Astrocyte of the cerebellum (primary cell): ENCODE measurements around the gene PDZD8.

Experiments
- DNase-seq: peaks from one replicate; pipeline ENCODE4 v3.0.0-alpha.2; 2011; ENCODE audit warnings: low read depth
- H3K4me3 ChIP-seq: 2 replicates; pipeline ENCODE4 v1.5.1; 2011; ENCODE audit warnings: mild to moderate bottlenecking, low read depth, low read length, moderate library complexity
- in situ Hi-C: cut with HindIII; loops from 2 replicates; pipeline ENCODE4 v1.10.0; 2017; ENCODE audit warnings: low sequenced_read_pairs
- TF ChIP-seq, protein P1 (sequence below): IDR thresholded peaks from 2 replicates; pipeline ENCODE4 v1.5.1; 2012; ENCODE audit warnings: low read length, low read depth, moderate library complexity, mild to moderate bottlenecking; ENCODE audit errors: missing control alignments

Gene PDZD8

DNA sequence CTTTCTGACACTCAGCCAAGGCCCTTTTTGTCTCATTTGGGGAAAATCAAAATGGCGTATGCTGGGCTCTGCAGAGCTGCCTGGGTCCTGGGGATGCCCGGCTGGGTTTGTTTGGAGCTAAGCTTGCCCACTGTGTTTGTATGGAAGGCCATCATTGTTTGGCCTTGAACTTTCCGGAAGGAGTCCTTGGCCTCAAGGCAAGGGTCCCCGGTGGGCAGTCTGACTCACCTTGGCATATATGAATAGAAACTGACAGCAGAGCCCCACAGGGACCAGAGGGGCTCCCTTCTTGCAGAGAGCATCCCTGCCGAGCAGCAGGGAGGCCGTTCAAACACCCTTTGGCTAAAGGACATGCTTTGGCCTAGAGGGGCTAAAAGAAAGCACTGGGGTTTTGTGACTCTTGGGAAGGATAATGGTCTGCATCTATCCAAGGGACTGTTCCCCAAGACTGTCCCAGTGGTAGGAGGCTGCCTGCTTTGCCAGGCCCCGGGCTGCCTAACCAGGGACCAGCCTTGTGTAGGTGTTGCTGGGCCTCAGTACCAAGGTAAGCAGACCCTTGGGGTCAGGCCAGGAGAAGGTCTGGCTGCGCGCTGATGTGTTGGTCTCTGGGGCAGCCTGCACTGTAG is 119.3 kb downstream of the PDZD8 start:
- no peak overlapping the region for H3K4me3 ChIP-seq
- TF ChIP-seq, protein P1, sequence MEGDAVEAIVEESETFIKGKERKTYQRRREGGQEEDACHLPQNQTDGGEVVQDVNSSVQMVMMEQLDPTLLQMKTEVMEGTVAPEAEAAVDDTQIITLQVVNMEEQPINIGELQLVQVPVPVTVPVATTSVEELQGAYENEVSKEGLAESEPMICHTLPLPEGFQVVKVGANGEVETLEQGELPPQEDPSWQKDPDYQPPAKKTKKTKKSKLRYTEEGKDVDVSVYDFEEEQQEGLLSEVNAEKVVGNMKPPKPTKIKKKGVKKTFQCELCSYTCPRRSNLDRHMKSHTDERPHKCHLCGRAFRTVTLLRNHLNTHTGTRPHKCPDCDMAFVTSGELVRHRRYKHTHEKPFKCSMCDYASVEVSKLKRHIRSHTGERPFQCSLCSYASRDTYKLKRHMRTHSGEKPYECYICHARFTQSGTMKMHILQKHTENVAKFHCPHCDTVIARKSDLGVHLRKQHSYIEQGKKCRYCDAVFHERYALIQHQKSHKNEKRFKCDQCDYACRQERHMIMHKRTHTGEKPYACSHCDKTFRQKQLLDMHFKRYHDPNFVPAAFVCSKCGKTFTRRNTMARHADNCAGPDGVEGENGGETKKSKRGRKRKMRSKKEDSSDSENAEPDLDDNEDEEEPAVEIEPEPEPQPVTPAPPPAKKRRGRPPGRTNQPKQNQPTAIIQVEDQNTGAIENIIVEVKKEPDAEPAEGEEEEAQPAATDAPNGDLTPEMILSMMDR = no peak
- in situ Hi-C loops = no loop called here
- no peak for DNase-seq

- in situ Hi-C loops = no loop called here
- TF ChIP-seq, protein P1 = no peak
Measured at GRCh38 chr10:117254774-117255735, 120.2 kb downstream of the PDZD8 start.

DNA sequence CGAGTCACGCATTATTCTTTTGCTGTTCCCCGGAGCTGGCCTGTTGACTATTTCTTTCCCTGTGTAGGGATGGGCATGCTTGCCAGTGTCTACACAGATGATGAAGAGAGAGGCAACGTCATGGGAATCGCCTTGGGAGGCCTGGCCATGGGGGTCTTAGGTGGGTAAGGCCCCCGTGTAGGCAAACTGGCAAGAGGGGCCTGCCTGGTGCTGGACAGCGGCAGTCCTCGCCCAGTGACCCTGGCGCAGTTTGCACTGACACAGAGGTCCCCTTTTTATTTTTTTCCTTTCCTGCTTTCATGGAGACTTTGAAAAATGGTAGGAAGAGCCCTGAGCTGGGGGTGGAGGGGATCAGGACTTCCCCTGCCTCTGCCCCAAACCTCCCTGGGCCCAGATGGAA is 120.9 kb downstream of the PDZD8 start:
- TF ChIP-seq, protein P1 = no peak
- no peak overlapping the region for H3K4me3 ChIP-seq
- no peak for DNase-seq
- in situ Hi-C loops = no loop called here

More at GRCh38 chr10:117254774-117255735, 120.2 kb downstream of the PDZD8 start:
- H3K4me3 ChIP-seq = no peak overlapping the region
- no peak for DNase-seq

DNA sequence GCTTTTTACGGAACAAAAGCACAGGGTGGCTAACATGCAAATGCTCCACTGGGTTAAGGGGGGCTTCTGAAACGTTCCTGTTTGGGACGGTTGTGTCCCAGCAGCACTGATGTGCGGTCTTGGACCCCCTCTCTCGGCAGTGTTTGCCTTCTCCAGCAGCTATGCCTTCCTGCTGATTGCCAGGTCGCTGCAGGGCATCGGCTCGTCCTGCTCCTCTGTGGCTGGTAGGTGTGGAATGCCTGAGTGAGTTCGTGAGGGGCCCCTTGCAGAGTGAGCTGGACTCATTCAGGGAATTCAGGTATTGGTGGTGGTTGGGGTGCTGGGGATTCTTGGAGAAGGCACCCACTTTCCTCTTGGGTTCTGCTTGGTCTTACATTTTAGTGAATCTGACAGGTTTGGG is 121.3 kb downstream of the PDZD8 start:
- DNase-seq = no peak
- TF ChIP-seq, protein P1 = no peak
- no peak overlapping the region for H3K4me3 ChIP-seq
- in situ Hi-C loops = no loop called here

DNA sequence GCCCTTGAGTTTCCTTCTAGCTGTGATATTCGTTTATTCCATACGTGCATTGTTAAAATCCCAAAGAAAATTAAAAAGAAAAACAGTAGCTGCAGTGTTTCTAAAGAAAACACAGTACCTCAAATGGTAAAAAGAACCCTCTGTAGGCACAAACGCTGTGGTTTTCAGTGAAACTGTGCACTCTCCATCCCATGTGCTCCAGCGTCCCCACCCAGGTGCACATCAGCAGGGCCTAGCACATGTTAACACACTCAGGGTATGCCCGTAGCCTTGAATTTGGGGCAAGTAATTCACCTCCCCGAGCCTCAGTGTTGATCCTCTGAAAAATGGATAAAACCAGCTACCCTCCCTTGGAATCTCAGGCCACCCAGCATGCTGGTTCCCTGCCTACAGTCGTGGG is 124.8 kb downstream of the PDZD8 start:
- in situ Hi-C loops = no loop called here
- no peak overlapping the region for H3K4me3 ChIP-seq
- TF ChIP-seq, protein P1 = no peak
- DNase-seq = no peak

GRCh38 chr10:117249493-117250093 is 125.6 kb downstream of the PDZD8 start:
- no peak for DNase-seq
- no peak overlapping the region for H3K4me3 ChIP-seq
- in situ Hi-C loops = no loop called here
- TF ChIP-seq, protein P1 = no peak
